HepG2 (cell line): ENCODE measurements around the gene ORC6. TPM values are rescaled to one million over a fixed set of nuclear protein-coding genes. Genes with fewer than 3 reads are reported as not detected.

Experiments
- BRF2 ChIP-seq: sonication (generic); formaldehyde crosslinking; IDR thresholded peaks from 2 replicates; pipeline ENCODE4 v1.8.1; 2022; ENCODE audit warnings: mild to moderate bottlenecking, missing genetic modification reagents
- CCAR2 ChIP-seq: fragments of 200-400 bp; formaldehyde crosslinking; optimal IDR thresholded peaks from 2 replicates; pipeline ENCODE3; 2018; ENCODE audit warnings: low read depth, mild to moderate bottlenecking, low read length, moderate library complexity
- DNMT1 ChIP-seq: sonication (generic); formaldehyde crosslinking; IDR thresholded peaks from 2 replicates; pipeline ENCODE4 v1.5.1; 2020; ENCODE audit warnings: mild to moderate bottlenecking, missing genetic modification reagents
- HNRNPUL1 ChIP-seq: fragments of 200-400 bp; formaldehyde crosslinking; IDR thresholded peaks from 2 replicates; pipeline ENCODE4 v1.6.1; 2017; ENCODE audit warnings: low read depth, mild to moderate bottlenecking, low read length, moderate library complexity
- MED8 ChIP-seq: sonication (generic); formaldehyde crosslinking; IDR thresholded peaks from 2 replicates; pipeline ENCODE4 v1.8.1; 2023; ENCODE audit warnings: mild to moderate bottlenecking, missing genetic modification reagents; ENCODE audit not compliant: insufficient replicate concordance
- MEIS1 ChIP-seq: sonication (generic); formaldehyde crosslinking; IDR thresholded peaks from 2 replicates; pipeline ENCODE4 v1.9.0; 2021; ENCODE audit warnings: mild to moderate bottlenecking, missing genetic modification reagents, moderate library complexity, borderline replicate concordance
- PRDM15 ChIP-seq: sonication (generic); formaldehyde crosslinking; IDR thresholded peaks from 2 replicates; pipeline ENCODE4 v1.4.0; 2020; ENCODE audit warnings: missing genetic modification reagents
- ZNF569 ChIP-seq: sonication (generic); formaldehyde crosslinking; IDR thresholded peaks from 2 replicates; pipeline ENCODE4 v1.5.0; 2020; ENCODE audit warnings: mild to moderate bottlenecking, missing genetic modification reagents, moderate library complexity, borderline replicate concordance
- ZNF580 ChIP-seq: IDR thresholded peaks from 2 replicates; pipeline ENCODE4 v1.6.1; 2016; ENCODE audit warnings: low read depth, borderline replicate concordance
- polyA plus RNA-seq, 8 experiments: library from polyadenylated mRNA; depleted of rRNA in 3 of 8; stranded (reverse) in 7 of 8; unstranded in 1 of 8; fragments of >200 nt; fragmentation: Illumina TruSeq in 4 of 8; extraction: Trizol in 4 of 8; gene quantifications; 2 replicates each; pipeline versions ENCODE4 v1.2.1 to v1.2.3, GENCODE V29; 2011 to 2016; ENCODE audit warnings: low read depth in 4 of 8, missing spikeins in 1 of 8, mixed read lengths in 1 of 8; ENCODE audit not compliant: insufficient read depth in 1 of 8
- total RNA-seq, 5 experiments: library from RNA; depleted of rRNA; stranded (reverse); fragments of >200 nt; fragmentation: Illumina TruSeq; extraction: Trizol; gene quantifications; 2 replicates each; pipeline ENCODE4 v1.2.3, GENCODE V29; 2016; ENCODE audit warnings: low read depth in 1 of 5
- TF ChIP-seq, protein P1 (sequence below): sonication (generic); formaldehyde crosslinking; IDR thresholded peaks from 2 replicates; pipeline ENCODE4 v1.9.0; 2021; ENCODE audit warnings: mild to moderate bottlenecking, missing genetic modification reagents
- TF ChIP-seq, protein P2 (sequence below): sonication (generic); formaldehyde crosslinking; IDR thresholded peaks from 2 replicates; pipeline ENCODE4 v1.5.1; 2020; ENCODE audit warnings: missing genetic modification reagents, mild to moderate bottlenecking, borderline replicate concordance

Gene ORC6
- total and polyA plus RNA-seq, 2 of the 13 experiments (the other 11 are each of a cell fraction or from before 2014, with no cell fraction given): 34.2 to 69.8 TPM

GRCh38 chr16:46689365-46690280 lies at the start of gene ORC6 (continued):
- TF ChIP-seq, protein P1, sequence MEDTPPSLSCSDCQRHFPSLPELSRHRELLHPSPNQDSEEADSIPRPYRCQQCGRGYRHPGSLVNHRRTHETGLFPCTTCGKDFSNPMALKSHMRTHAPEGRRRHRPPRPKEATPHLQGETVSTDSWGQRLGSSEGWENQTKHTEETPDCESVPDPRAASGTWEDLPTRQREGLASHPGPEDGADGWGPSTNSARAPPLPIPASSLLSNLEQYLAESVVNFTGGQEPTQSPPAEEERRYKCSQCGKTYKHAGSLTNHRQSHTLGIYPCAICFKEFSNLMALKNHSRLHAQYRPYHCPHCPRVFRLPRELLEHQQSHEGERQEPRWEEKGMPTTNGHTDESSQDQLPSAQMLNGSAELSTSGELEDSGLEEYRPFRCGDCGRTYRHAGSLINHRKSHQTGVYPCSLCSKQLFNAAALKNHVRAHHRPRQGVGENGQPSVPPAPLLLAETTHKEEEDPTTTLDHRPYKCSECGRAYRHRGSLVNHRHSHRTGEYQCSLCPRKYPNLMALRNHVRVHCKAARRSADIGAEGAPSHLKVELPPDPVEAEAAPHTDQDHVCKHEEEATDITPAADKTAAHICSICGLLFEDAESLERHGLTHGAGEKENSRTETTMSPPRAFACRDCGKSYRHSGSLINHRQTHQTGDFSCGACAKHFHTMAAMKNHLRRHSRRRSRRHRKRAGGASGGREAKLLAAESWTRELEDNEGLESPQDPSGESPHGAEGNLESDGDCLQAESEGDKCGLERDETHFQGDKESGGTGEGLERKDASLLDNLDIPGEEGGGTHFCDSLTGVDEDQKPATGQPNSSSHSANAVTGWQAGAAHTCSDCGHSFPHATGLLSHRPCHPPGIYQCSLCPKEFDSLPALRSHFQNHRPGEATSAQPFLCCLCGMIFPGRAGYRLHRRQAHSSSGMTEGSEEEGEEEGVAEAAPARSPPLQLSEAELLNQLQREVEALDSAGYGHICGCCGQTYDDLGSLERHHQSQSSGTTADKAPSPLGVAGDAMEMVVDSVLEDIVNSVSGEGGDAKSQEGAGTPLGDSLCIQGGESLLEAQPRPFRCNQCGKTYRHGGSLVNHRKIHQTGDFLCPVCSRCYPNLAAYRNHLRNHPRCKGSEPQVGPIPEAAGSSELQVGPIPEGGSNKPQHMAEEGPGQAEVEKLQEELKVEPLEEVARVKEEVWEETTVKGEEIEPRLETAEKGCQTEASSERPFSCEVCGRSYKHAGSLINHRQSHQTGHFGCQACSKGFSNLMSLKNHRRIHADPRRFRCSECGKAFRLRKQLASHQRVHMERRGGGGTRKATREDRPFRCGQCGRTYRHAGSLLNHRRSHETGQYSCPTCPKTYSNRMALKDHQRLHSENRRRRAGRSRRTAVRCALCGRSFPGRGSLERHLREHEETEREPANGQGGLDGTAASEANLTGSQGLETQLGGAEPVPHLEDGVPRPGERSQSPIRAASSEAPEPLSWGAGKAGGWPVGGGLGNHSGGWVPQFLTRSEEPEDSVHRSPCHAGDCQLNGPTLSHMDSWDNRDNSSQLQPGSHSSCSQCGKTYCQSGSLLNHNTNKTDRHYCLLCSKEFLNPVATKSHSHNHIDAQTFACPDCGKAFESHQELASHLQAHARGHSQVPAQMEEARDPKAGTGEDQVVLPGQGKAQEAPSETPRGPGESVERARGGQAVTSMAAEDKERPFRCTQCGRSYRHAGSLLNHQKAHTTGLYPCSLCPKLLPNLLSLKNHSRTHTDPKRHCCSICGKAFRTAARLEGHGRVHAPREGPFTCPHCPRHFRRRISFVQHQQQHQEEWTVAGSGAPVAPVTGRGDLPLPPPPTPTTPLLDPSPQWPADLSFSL (CRISPR knock-in tag): 0 out of 2 replicates have a peak, but pooled peaks have one; percentile 29
- TF ChIP-seq ZNF569 (CRISPR knock-in tag) (no peak), ZNF580 (CRISPR knock-in tag) (peak; percentile 39; the same call in 1 of the 2 replicates), CCAR2 (no peak), MED8 (no peak), HNRNPUL1 (no peak), DNMT1 (no peak), PRDM15 (peak; percentile 97), BRF2 (no peak), MEIS1 (CRISPR knock-in tag) (no peak)
- TF ChIP-seq, protein P2, sequence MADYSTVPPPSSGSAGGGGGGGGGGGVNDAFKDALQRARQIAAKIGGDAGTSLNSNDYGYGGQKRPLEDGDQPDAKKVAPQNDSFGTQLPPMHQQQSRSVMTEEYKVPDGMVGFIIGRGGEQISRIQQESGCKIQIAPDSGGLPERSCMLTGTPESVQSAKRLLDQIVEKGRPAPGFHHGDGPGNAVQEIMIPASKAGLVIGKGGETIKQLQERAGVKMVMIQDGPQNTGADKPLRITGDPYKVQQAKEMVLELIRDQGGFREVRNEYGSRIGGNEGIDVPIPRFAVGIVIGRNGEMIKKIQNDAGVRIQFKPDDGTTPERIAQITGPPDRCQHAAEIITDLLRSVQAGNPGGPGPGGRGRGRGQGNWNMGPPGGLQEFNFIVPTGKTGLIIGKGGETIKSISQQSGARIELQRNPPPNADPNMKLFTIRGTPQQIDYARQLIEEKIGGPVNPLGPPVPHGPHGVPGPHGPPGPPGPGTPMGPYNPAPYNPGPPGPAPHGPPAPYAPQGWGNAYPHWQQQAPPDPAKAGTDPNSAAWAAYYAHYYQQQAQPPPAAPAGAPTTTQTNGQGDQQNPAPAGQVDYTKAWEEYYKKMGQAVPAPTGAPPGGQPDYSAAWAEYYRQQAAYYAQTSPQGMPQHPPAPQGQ (CRISPR knock-in tag): no peak
